CD4-positive, alpha-beta memory T cell (primary cell): ENCODE data around the gene POU3F2. TPM values are rescaled to one million over a fixed set of nuclear protein-coding genes. Genes with fewer than 3 reads are reported as not detected.

Experiments used
- CTCF ChIA-PET: fragments of 350-600 bp; sonication (Branson Sonifier 250); formaldehyde crosslinking; loops from one replicate; lab custom pipeline; 2021; ENCODE audit warnings: inconsistent platforms; ENCODE audit not compliant: partially characterized antibody; lab: Charles Lee
- POLR2A ChIA-PET: fragments of 350-600 bp; sonication (Branson Sonifier 250); formaldehyde crosslinking; loops from one replicate; lab custom pipeline; 2021; ENCODE audit not compliant: partially characterized antibody; lab: Charles Lee
- DNase-seq, 5 donors: peaks; one replicate each; pipeline versions ENCODE4 v3.0.0 to v3.0.0-alpha.2; 2020 to 2022; ENCODE audit warnings: mixed read lengths in 1 of 5
- H3K27ac ChIP-seq: one replicate; pipeline ENCODE4 v1.7.0; 2013; ENCODE audit warnings: low read depth, low read length
- H3K27me3 ChIP-seq: 2 replicates; pipeline ENCODE4 v1.7.0; 2013; ENCODE audit warnings: mild to moderate bottlenecking, low read length, moderate library complexity; ENCODE audit not compliant: insufficient read depth
- H3K36me3 ChIP-seq: 2 replicates; pipeline ENCODE4 v1.7.0; 2013; ENCODE audit warnings: mild to moderate bottlenecking, low read length, moderate library complexity; ENCODE audit not compliant: insufficient read depth
- H3K4me1 ChIP-seq: 2 replicates; pipeline ENCODE4 v1.7.0; 2013; ENCODE audit warnings: mild to moderate bottlenecking, low read length, moderate library complexity; ENCODE audit not compliant: insufficient read depth
- H3K4me3 ChIP-seq, 2 donors: one replicate each; pipeline ENCODE4 v1.7.0; 2013; ENCODE audit warnings: low read length in 2 of 2, mild to moderate bottlenecking in 1 of 2
- H3K9me3 ChIP-seq, 2 donors: one replicate each; pipeline ENCODE4 v1.7.0; 2013; ENCODE audit warnings: low read length in 2 of 2, control low read depth in 1 of 2; ENCODE audit not compliant: control insufficient read depth in 1 of 2
- H3K27ac Mint-ChIP-seq, 7 donors: one replicate each; pipeline ENCODE4 v1.8.0; 2020 to 2021; ENCODE audit warnings: mixed read lengths in 7 of 7, mild to moderate bottlenecking in 6 of 7, inconsistent platforms in 3 of 7, moderate library complexity in 3 of 7
- H3K27me3 Mint-ChIP-seq, 2 donors: one replicate each; pipeline ENCODE4 v1.8.0; 2020 to 2021; ENCODE audit warnings: mixed read lengths in 2 of 2
- H3K36me3 Mint-ChIP-seq, 2 donors: one replicate each; pipeline ENCODE4 v1.8.0; 2020 to 2021; ENCODE audit warnings: mixed read lengths in 2 of 2, inconsistent platforms in 1 of 2, mild to moderate bottlenecking in 1 of 2
- H3K4me1 Mint-ChIP-seq, 4 donors: one replicate each; pipeline ENCODE4 v1.8.0; 2020 to 2021; ENCODE audit warnings: mixed read lengths in 4 of 4, mild to moderate bottlenecking in 1 of 4
- H3K4me3 Mint-ChIP-seq, 8 donors: one replicate each; pipeline ENCODE4 v1.8.0; 2020 to 2021; ENCODE audit warnings: mixed read lengths in 8 of 8, mild to moderate bottlenecking in 7 of 8, moderate library complexity in 6 of 8, inconsistent platforms in 3 of 8
- H3K9me3 Mint-ChIP-seq, 8 donors: one replicate each; pipeline ENCODE4 v1.8.0; 2020 to 2021; ENCODE audit warnings: mixed read lengths in 8 of 8, mild to moderate bottlenecking in 5 of 8, inconsistent platforms in 3 of 8, moderate library complexity in 1 of 8
- intact Hi-C: fragments of 100-400 bp; cut with micrococcal nuclease; formaldehyde crosslinking; loops from one replicate; pipeline ENCODE4 v1.15.1; 2023
- polyA plus RNA-seq, 2 donors: library from polyadenylated mRNA; unstranded; fragments of 300-500 nt; fragmentation: Illumina TruSeq; gene quantifications; one replicate each; pipeline ENCODE4 v1.2.3, GENCODE V29; 2021
- total RNA-seq, 2 experiments: library from RNA; stranded (reverse); gene quantifications; one replicate each; pipeline ENCODE4 v1.2.3, GENCODE V29; 2021

The POU3F2 gene
- total and polyA plus RNA-seq, 4 experiments from 2014 or later, result not detected

DNA sequence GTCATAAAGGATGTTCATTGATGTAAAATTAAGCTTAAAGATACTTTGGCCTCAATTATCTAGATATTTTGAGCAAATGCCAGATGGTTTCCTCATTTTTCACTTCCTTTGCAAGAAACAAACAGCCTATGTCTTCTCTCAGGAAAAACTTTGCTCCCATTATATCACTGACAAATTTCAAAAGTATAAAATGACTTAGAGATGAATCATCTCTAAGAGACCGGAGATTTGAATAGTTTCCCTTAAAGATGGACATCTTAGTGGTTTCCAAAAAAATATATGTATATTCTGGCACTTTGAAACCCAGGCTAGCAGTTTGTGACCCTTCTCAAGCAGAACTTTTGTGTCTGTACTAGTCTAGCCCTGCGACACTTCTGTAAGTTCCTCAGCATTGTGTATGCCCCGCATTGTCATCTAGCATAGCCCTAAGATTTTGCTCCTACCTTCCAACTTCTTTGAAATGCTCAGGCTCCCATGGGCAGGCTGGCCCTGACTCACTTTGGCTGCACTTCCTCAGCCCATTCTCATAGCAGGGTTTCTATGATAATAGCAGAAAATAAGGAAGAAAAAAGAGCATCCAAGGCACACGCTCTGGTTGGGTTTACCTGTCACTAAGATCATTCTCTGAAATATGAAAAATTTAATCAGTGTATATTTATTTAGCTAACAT lies 25.7 kb upstream of the POU3F2 start:
- no peaks in the 10 kb centered on the region for H3K4me1 ChIP-seq
- no peak for DNase-seq
- H3K27me3 Mint-ChIP-seq, result peaks cover 4 to 7% of the 10 kb centered on the region in 2 donors
- CTCF ChIA-PET, result no interaction called here
- H3K36me3 Mint-ChIP-seq, result no peaks in the 10 kb centered on the region
- H3K27ac ChIP-seq, result no peak overlapping the region
- peaks cover 0 to 9% (median 2%) of the 10 kb centered on the region in 8 donors for H3K9me3 Mint-ChIP-seq
- H3K9me3 ChIP-seq, result no peaks in the 10 kb centered on the region
- H3K4me3 ChIP-seq, result no peak overlapping the region
- no peak overlapping the region for H3K4me3 Mint-ChIP-seq
- H3K4me1 Mint-ChIP-seq, result no peaks in the 10 kb centered on the region
- POLR2A ChIA-PET, result no interaction called here
- no peak overlapping the region for H3K27ac Mint-ChIP-seq
- no peaks in the 10 kb centered on the region for H3K36me3 ChIP-seq
- intact Hi-C loops, result no loop called here
- H3K27me3 ChIP-seq, result no peaks in the 10 kb centered on the region

DNA sequence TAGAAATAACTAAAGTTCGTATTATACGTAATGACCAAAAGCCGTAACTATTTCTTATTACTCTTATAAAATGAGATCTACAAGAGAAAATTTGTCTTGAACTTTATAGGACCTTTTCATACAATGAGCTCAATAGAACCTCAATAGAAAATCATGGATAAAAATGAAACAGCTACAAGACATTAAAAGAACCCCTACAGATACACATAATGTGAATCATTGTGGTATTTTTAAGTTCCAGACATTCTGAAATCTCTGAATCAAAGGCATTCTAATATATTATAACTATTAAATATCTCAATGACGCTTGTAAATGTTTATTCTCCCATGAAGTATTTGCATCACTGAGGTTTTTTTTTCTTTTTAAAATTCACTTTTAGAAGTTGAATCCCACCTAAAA lies 22.2 kb upstream of the POU3F2 start:
- peaks cover 10% of the 10 kb centered on the region in 2 donors for H3K27me3 Mint-ChIP-seq
- no peaks in the 10 kb centered on the region for H3K4me1 Mint-ChIP-seq
- intact Hi-C loops, result no loop called here
- no peak for DNase-seq
- Histone ChIP-seq H3K4me1 (no peaks in the 10 kb centered on the region), H3K9me3 (no peaks in the 10 kb centered on the region), H3K27ac (no peak overlapping the region), H3K36me3 (no peaks in the 10 kb centered on the region), H3K4me3 (no peak overlapping the region), H3K27me3 (no peaks in the 10 kb centered on the region)
- no peaks in the 10 kb centered on the region for H3K36me3 Mint-ChIP-seq
- no peak overlapping the region for H3K4me3 Mint-ChIP-seq
- CTCF ChIA-PET, result interaction anchor here (1.4 kb wide), 1 partner anchor 34 kb away, joined by 3 read pairs; no protein-coding TSS in a partner anchor
- peaks cover 0 to 10% (median 4%) of the 10 kb centered on the region in 8 donors for H3K9me3 Mint-ChIP-seq
- no peak overlapping the region for H3K27ac Mint-ChIP-seq
- POLR2A ChIA-PET, result no interaction called here

DNA sequence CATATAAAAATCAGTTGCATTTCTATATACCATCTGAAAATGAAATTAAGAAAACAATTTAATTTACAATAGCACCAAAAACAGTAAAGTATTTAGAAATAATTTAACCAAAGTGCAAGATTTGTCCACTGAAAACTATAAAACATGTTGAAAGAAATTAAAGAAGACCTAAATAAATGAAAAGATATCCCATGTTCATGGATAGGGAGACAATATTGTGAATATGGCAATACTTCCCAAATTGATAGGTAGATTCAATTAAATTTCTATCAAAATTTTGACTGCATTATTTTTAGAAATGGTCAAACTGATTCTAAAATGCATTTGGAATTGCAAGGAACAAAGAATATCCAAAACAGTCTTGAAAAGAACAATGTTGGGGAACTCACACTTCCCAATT lies 17.6 kb upstream of the POU3F2 start:
- Histone ChIP-seq H3K9me3 (no peaks in the 10 kb centered on the region), H3K4me3 (no peak overlapping the region), H3K36me3 (no peaks in the 10 kb centered on the region), H3K27me3 (peaks cover 2% of the 10 kb centered on the region), H3K4me1 (no peaks in the 10 kb centered on the region), H3K27ac (no peak overlapping the region)
- peaks cover 0 to 10% (median 5%) of the 10 kb centered on the region in 8 donors for H3K9me3 Mint-ChIP-seq
- peaks cover 21 to 39% of the 10 kb centered on the region in 2 donors for H3K27me3 Mint-ChIP-seq
- ChIA-PET CTCF (no interaction called here), POLR2A (no interaction called here)
- intact Hi-C loops, result no loop called here
- no peak overlapping the region for H3K27ac Mint-ChIP-seq
- no peaks in the 10 kb centered on the region for H3K4me1 Mint-ChIP-seq
- H3K4me3 Mint-ChIP-seq, result no peak overlapping the region
- no peak for DNase-seq
- H3K36me3 Mint-ChIP-seq, result no peaks in the 10 kb centered on the region

DNA sequence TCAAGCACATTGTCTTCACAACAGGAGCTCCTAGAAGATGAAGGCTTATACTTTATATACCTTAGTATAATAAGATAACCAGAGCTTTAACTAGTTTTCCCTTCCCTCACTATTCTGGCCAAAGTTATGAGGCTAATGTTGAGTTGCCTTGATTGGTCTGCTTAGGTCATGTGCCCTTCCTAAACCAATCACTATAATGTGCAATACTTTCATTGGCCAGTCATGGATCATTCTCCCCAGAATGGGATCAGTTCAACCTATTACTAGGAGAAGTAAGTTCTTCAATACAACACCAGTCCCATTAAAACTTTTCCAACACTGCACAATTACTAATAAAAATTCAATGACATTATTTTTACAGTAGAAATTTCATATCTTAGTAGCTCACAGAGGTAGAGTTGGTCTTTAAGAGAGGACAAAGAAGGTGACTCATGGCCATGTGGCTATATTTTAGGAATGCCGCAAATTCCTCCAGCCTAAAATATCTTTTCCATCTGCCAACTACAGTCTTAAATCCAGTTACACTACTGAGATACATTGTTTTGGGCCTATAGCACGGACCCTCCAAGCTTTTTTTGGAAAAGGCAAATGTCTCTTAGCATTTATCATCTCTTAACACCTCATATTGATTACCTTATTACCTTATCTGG lies 12.5 kb upstream of the POU3F2 start:
- Mint-ChIP-seq H3K27ac (no peak overlapping the region), H3K9me3 (peaks cover 0 to 12% (median 2%) of the 10 kb centered on the region in 8 donors), H3K4me1 (peaks cover 12 to 21% (median 16%) of the 10 kb centered on the region in 4 donors), H3K27me3 (peaks cover 53 to 70% of the 10 kb centered on the region in 2 donors), H3K4me3 (no peak overlapping the region), H3K36me3 (no peaks in the 10 kb centered on the region)
- Histone ChIP-seq H3K27ac (no peak overlapping the region), H3K27me3 (peaks cover 45% of the 10 kb centered on the region), H3K9me3 (no peaks in the 10 kb centered on the region), H3K36me3 (no peaks in the 10 kb centered on the region), H3K4me1 (peaks cover 19% of the 10 kb centered on the region), H3K4me3 (no peak overlapping the region)
- intact Hi-C loops, result no loop called here
- ChIA-PET CTCF (interaction anchor here (2.2 kb wide), 1 partner anchor 8 kb away, joined by 5 read pairs; no protein-coding TSS in a partner anchor), POLR2A (no interaction called here)
- no peak for DNase-seq

DNA sequence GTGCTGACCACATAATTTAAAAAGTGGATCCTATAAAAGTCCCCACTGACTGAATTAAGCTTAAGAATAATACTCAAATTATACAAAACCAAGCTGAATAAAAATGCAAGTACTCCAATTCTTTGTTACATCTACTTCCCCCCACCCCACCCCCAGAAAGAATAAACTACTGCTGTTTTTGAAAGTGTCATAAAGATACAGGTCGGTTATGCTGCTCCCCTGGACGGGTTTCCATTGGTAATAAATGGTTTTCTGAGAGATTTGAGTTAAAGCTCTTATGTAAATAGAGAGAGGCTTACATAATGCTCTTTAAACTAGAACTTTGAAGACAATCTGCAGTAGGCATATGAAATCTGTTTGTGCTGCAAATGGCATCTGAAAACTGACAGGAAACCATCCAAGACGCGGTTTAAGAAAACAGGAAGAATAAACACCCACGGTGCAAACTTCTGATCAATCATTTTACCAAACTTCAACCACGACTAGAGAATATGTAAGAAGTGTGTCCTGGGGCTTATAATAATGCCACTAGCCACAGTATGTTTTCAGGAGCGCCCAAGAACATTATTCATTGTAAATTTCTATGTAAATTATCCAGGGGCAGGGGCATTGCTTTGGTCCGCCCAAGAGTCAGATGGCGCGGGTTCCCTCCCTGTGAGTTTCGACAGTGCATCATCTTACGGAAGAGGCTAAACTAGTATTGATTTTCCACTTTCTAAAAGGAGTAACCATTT lies 10.8 kb upstream of the POU3F2 start:
- Mint-ChIP-seq H3K9me3 (peaks cover 0 to 10% (median under 1%) of the 10 kb centered on the region in 8 donors), H3K4me3 (peak overlapping the region; percentile 0 to 85 (median 75)), H3K4me1 (peaks cover 17 to 35% (median 23%) of the 10 kb centered on the region in 4 donors), H3K27me3 (peaks cover 67 to 72% of the 10 kb centered on the region in 2 donors), H3K36me3 (no peaks in the 10 kb centered on the region), H3K27ac (peak overlapping the region in 1 of 7 donors; percentile 43)
- H3K4me3 ChIP-seq, result peak overlapping the region in 1 of 2 donors; percentile 20
- ChIA-PET CTCF (no interaction called here), POLR2A (no interaction called here)
- H3K4me1 ChIP-seq, result peaks cover 24% of the 10 kb centered on the region
- no peaks in the 10 kb centered on the region for H3K36me3 ChIP-seq
- H3K27me3 ChIP-seq, result peaks cover 59% of the 10 kb centered on the region
- intact Hi-C loops, result no loop called here
- H3K27ac ChIP-seq, result no peak overlapping the region
- no peak for DNase-seq
- H3K9me3 ChIP-seq, result no peaks in the 10 kb centered on the region

DNA sequence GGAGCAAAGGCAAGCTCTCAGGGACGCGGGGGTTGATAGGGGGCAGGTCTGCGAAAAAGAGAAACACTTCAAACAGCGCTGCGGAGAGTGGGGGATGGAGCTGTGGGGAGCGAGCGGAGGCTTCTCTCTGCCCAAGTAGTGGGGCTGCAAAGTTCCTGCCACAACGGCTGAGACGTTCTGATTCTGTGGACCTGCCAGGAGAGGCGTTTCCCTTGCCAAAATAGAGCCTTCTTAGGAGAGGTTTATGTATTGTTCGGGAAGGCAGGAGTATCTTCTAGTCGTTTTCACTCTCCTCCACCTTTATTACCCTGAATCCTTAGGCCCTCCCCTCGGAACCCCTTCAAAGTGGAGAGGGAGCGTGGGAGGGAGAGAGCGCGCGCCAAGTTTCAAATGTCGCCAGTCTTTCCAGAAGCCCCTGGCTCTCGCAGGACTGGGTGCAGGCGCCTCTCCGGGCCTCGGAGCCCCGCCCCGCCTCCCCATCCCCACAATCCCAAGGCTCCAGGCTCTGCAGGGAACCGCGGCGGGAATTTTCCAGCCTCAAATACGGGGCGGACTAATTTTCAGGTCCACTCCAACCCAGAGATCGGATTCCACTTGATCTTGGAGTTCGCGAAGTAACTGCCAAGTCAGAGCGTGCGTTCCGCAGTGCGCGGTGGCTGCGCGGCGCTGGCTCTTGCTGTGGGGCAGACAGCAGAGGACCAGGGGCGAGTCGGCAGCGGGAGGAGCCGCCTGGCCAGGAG lies 10.0 kb upstream of the POU3F2 start:
- no peak overlapping the region for H3K27ac ChIP-seq
- no peaks in the 10 kb centered on the region for H3K9me3 ChIP-seq
- peaks cover 19 to 43% (median 27%) of the 10 kb centered on the region in 4 donors for H3K4me1 Mint-ChIP-seq
- H3K36me3 Mint-ChIP-seq, result no peaks in the 10 kb centered on the region
- no peak for DNase-seq
- POLR2A ChIA-PET, result no interaction called here
- no peaks in the 10 kb centered on the region for H3K36me3 ChIP-seq
- H3K27ac Mint-ChIP-seq, result peak overlapping the region in 1 of 7 donors; percentile 43
- peak overlapping the region in 1 of 2 donors; percentile 20 for H3K4me3 ChIP-seq
- peaks cover 65% of the 10 kb centered on the region for H3K27me3 ChIP-seq
- H3K27me3 Mint-ChIP-seq, result peaks cover 71 to 73% of the 10 kb centered on the region in 2 donors
- peaks cover 29% of the 10 kb centered on the region for H3K4me1 ChIP-seq
- intact Hi-C loops, result no loop called here
- peak overlapping the region; percentile 8 to 85 (median 75) for H3K4me3 Mint-ChIP-seq
- peaks cover 0 to 8% (median under 1%) of the 10 kb centered on the region in 8 donors for H3K9me3 Mint-ChIP-seq
- CTCF ChIA-PET, result no interaction called here
